Measurements from ENCODE around the gene DIP2C.
"Not testable (repeated sequence)": the region's sequence is repeated elsewhere in the genome, so short reads cannot be mapped to it uniquely, and the experiment has no call there.

The DIP2C gene

GRCh38 chr10:354901-355617 is 334.4 kb downstream of the DIP2C start:
- DNase-seq (ENCODE audit: low read depth in 3 of 3): no peak

- no peak for DNase-seq (ENCODE audit: low read depth in 3 of 3)
Measured at GRCh38 chr10:352476-353235, 336.8 kb downstream of the DIP2C start.

GRCh38 chr10:351770-352334 is 337.6 kb downstream of the DIP2C start:
- DNase-seq (ENCODE audit: low read depth in 3 of 3): no peak

DNA sequence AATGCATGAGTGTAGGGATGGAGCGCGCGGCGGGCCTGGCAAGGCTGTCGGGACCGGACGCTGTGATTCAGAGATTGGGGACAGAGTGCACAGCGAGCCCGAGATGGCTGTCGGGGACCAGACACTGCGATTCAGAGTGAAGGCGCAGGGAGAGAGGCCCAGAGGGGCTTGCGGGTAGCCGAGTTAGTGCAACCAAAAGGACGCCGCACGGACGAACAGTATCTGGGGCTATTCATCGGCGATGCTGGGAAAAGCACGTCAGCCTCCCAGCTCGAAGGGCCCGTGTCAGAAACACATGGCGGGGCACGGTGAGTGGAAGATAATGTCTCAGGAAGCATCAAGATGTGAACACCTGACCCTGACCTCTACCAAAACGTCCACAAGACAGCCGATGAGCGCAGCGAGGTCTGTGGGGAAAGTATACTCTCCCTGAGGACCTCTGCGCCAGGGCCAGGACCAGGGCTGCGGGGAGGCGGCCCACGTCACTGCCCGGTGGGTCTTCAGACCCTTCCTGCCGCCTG is 338.4 kb downstream of the DIP2C start:
- no peak for DNase-seq (ENCODE audit: low read depth in 3 of 3)

- no peak for DNase-seq (ENCODE audit: low read depth in 3 of 3)
Measured at GRCh38 chr10:349081-349480, 340.4 kb downstream of the DIP2C start.

GRCh38 chr10:348456-348855 is 341.0 kb downstream of the DIP2C start:
- DNase-seq (ENCODE audit: low read depth in 3 of 3): no peak

DNA sequence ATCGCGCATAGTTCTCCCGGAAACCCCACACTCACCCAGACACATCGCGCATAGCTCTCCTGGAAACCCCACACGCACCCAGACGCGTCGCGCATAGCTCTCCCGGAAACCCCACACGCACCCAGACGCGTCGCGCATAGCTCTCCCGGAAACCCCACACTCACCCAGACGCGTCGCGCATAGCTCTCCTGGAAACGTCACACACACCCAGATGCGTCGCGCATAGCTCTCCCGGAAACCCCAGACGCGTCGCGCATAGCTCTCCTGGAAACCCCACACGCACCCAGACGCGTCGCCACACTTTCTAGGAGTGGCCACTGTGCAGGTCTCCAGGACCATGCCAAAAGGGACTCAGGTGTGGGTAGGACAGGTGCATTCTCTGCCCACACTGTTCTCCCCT is 341.7 kb downstream of the DIP2C start:
- DNase-seq (ENCODE audit: low read depth in 3 of 3): not testable (repeated sequence)

- not testable (repeated sequence) for DNase-seq (ENCODE audit: low read depth in 3 of 3)
Measured at GRCh38 chr10:347190-347589, 342.3 kb downstream of the DIP2C start.

DNA sequence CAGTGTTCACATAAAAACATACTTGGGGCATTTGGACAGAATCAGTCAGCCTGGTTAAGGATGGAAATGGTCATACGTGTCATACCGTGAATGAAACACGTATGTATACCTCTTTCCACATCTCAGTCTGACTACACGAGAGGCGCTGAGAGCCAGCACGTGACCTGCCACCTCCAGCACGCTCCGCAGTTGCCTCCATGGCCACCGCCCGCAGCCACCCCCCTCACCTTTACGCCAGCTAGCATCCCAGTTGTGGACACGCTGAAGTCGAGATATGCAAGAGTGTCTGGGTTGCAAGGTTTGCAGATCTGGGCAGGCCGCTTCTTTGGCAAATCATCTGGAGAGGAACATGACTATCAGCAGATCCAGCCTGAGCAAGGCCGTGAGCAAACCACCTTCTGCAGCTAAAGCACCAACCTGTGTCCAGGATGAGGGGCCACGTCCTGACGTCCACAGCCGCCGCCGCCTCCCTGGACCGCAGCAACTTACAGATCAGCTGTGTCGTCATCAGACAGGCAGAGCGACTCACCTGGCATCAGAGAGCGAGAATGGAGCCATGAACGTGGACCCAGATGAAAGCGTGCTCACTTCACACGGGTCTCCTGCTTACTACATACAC is 344.8 kb downstream of the DIP2C start:
- DNase-seq (ENCODE audit: low read depth in 3 of 3): no peak

GRCh38 chr10:343231-344220 is 345.9 kb downstream of the DIP2C start:
- no peak for DNase-seq (ENCODE audit: low read depth in 3 of 3)

GRCh38 chr10:341081-341740 is 348.3 kb downstream of the DIP2C start:
- DNase-seq (ENCODE audit: low read depth in 3 of 3): no peak

DNA sequence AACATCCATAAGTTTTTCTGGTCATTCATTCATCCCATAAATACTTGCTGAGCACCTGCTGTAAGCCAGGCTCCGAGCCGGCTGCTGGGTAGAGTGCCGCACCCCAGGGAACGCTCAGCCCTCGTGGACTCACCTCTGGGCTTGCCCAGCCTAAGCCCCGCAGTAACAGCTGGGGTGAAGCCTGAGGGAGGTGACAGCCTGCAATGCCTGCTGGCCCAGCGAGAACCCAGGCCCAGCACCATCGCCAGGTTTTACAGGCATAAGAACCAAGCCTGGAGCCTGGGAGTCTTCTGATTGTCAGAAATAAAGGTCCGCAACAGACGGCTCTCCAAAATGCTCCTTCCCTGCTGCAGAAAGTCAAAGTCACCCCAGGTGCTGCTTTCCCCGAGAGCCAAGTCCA is 348.8 kb downstream of the DIP2C start:
- DNase-seq (ENCODE audit: low read depth in 3 of 3): no peak

GRCh38 chr10:339038-339391 is 350.5 kb downstream of the DIP2C start:
- no peak for DNase-seq (ENCODE audit: low read depth in 3 of 3)

- no peak for DNase-seq (ENCODE audit: low read depth in 3 of 3)
Measured at GRCh38 chr10:338171-339037, 351.1 kb downstream of the DIP2C start.

DNA sequence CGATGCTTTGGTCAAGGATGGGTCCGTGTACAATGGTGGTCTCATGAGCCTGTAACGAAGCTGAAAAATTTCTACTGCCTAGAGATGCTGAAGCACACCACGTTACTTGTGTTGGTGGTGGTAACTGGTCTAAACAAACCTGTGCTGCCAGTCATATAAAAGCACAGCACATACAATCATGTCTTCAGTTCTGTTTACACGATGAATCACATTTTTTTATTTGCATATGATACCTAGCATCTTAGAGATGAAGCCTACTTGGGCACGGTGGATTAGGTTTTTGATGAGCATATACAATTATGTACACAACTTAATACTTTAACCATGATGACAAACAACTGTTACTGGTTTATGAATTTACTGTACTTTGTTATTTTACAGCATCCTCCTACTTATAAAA is 353.2 kb downstream of the DIP2C start:
- DNase-seq (ENCODE audit: low read depth in 3 of 3): no peak

GRCh38 chr10:335151-335800 is 354.2 kb downstream of the DIP2C start:
- no peak for DNase-seq (ENCODE audit: low read depth in 3 of 3)

GRCh38 chr10:331186-331585 is 358.3 kb downstream of the DIP2C start:
- DNase-seq (ENCODE audit: low read depth in 3 of 3): no peak

- DNase-seq (ENCODE audit: low read depth in 3 of 3): peak in 2 of 3 donors; percentile 4 to 20
Measured at GRCh38 chr10:329361-330099, 359.9 kb downstream of the DIP2C start.
